ENCODE data around the gene RGS12.

GRCh38 chr4:3337357-3337732, 44.5 kb downstream of the RGS12 start:
- no peak for TF ChIP-seq EZH2phosphoT487 (IDR thresholded peaks at IDR 0.05; ENCODE audit: unreplicated experiment)
- TF ChIP-seq, protein P1, sequence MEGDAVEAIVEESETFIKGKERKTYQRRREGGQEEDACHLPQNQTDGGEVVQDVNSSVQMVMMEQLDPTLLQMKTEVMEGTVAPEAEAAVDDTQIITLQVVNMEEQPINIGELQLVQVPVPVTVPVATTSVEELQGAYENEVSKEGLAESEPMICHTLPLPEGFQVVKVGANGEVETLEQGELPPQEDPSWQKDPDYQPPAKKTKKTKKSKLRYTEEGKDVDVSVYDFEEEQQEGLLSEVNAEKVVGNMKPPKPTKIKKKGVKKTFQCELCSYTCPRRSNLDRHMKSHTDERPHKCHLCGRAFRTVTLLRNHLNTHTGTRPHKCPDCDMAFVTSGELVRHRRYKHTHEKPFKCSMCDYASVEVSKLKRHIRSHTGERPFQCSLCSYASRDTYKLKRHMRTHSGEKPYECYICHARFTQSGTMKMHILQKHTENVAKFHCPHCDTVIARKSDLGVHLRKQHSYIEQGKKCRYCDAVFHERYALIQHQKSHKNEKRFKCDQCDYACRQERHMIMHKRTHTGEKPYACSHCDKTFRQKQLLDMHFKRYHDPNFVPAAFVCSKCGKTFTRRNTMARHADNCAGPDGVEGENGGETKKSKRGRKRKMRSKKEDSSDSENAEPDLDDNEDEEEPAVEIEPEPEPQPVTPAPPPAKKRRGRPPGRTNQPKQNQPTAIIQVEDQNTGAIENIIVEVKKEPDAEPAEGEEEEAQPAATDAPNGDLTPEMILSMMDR (conservative IDR thresholded peaks at IDR 0.05; ENCODE audit: low read depth in 2 of 2), result no peak

All from GM23338 (cell line).